HCT116 (cell line): ENCODE measurements around the gene VANGL1. TPM values are rescaled to one million over a fixed set of nuclear protein-coding genes. Genes with fewer than 3 reads are reported as not detected.

Source experiments
- ATAC-seq: fragments of 200-7000 bp; cut with Tn5 transposase; 2 replicates; pipeline ENCODE4 v1.9.1; 2020; ENCODE audit warnings: mild to moderate bottlenecking, moderate library complexity
- BruUV-seq: library from RNA; stranded (reverse); fragments of 400-500 nt; replicated peaks from 2 replicates; lab custom pipeline; 2021; lab: Mats Ljungman, UMichigan
- CTCF ChIA-PET: fragments of 300-600 bp; sonication (Branson Sonifier 250); formaldehyde crosslinking; loops from one replicate; lab custom pipeline; 2021; ENCODE audit warnings: antibody characterized with exemption; lab: Charles Lee
- POLR2A ChIA-PET: fragments of 300-600, 350-600 bp; sonication (Branson Sonifier 250); formaldehyde crosslinking; loops from one replicate; lab custom pipeline; 2021; ENCODE audit warnings: antibody characterized with exemption; lab: Charles Lee
- RAD21 ChIA-PET, 2 experiments: fragments of 300-600 bp; sonication (Branson Sonifier 250); formaldehyde crosslinking; loops; one replicate each; lab custom pipeline; 2023; ENCODE audit warnings: low total read pairs in 2 of 2; ENCODE audit not compliant: uncharacterized antibody in 2 of 2, unreplicated experiment in 2 of 2, low non-redundant PET in 1 of 2; lab: Charles Lee
- DNase-seq: peaks from one replicate; pipeline ENCODE4 v3.0.0-alpha.2; 2010; ENCODE audit warnings: low read depth, low spot score
- H2AFZ ChIP-seq: fragments of 200-600 bp; shearing (Covaris generic), sonication (generic); 2 replicates; pipeline ENCODE4 v1.6.1; 2017; ENCODE audit warnings: low read depth, mixed run types, mixed read lengths, antibody characterized with exemption, low read length; ENCODE audit not compliant: poor library complexity, severe bottlenecking
- H3K27ac ChIP-seq: 2 replicates; pipeline ENCODE4 v1.5.1; 2012; ENCODE audit warnings: low read depth, low read length
- H3K27me3 ChIP-seq: fragments of 200-600 bp; sonication (generic); 2 replicates; pipeline ENCODE4 v1.6.1; 2016; ENCODE audit warnings: mixed run types, low read length, mixed read lengths; ENCODE audit not compliant: insufficient read depth
- H3K36me3 ChIP-seq, 2 experiments: fragments of 200-500 bp in 1 of 2; fragments of 200-600 bp in 1 of 2; sonication (Bioruptor generic) in 1 of 2; sonication (generic) in 1 of 2; 2 replicates each; pipeline versions ENCODE4 v1.5.1 to v1.6.1; 2014 to 2016; ENCODE audit warnings: low read length in 2 of 2, inconsistent platforms in 1 of 2, mixed read lengths in 1 of 2, mixed run types in 1 of 2; ENCODE audit not compliant: insufficient read depth in 2 of 2, control insufficient read depth in 1 of 2
- H3K4me1 ChIP-seq, 2 experiments: fragments of 200-600 bp in 1 of 2; sonication (generic) in 1 of 2; 2 replicates each; pipeline versions ENCODE4 v1.5.1 to v1.6.1; 2012 to 2017; ENCODE audit warnings: low read length in 2 of 2, inconsistent platforms in 1 of 2, mild to moderate bottlenecking in 1 of 2, mixed read lengths in 1 of 2, mixed run types in 1 of 2, moderate library complexity in 1 of 2; ENCODE audit not compliant: insufficient read depth in 2 of 2, control insufficient read depth in 1 of 2
- H3K4me2 ChIP-seq: fragments of 200-600 bp; sonication (generic); 2 replicates; pipeline ENCODE4 v1.6.1; 2017; ENCODE audit warnings: mixed run types, low read length, mixed read lengths
- H3K4me3 ChIP-seq, 2 experiments: fragments of 200-600 bp in 1 of 2; sonication (generic) in 1 of 2; replicated peaks in 1 of 2; 2 replicates each; pipeline ENCODE4 v1.5.1; 2011 to 2016; ENCODE audit warnings: low read length in 2 of 2, control low read depth in 1 of 2, low read depth in 1 of 2, mild to moderate bottlenecking in 1 of 2, mixed read lengths in 1 of 2, mixed run types in 1 of 2
- H3K79me2 ChIP-seq: fragments of 200-600 bp; sonication (generic); 2 replicates; pipeline ENCODE4 v1.6.1; 2017; ENCODE audit warnings: mild to moderate bottlenecking, mixed run types, low read length, moderate library complexity, mixed read lengths; ENCODE audit not compliant: insufficient read depth
- H3K9ac ChIP-seq: fragments of 200-600 bp; sonication (generic); 2 replicates; pipeline ENCODE4 v1.6.1; 2016; ENCODE audit warnings: low read length, mixed read lengths
- H3K9me2 ChIP-seq: fragments of 200-600 bp; sonication (generic), shearing (Covaris generic); 2 replicates; pipeline ENCODE4 v1.6.1; 2017; ENCODE audit warnings: mixed run types, mild to moderate bottlenecking, moderate library complexity; ENCODE audit not compliant: insufficient read depth
- H3K9me3 ChIP-seq, 2 experiments: fragments of 200-500 bp in 1 of 2; fragments of 200-600 bp in 1 of 2; sonication (Bioruptor generic) in 1 of 2; sonication (generic) in 1 of 2; 2 replicates each; pipeline ENCODE4 v1.6.1; 2014 to 2017; ENCODE audit warnings: low read length in 2 of 2, mixed read lengths in 2 of 2, inconsistent platforms in 1 of 2, low read depth in 1 of 2, mild to moderate bottlenecking in 1 of 2, mixed run types in 1 of 2, moderate library complexity in 1 of 2; ENCODE audit not compliant: control insufficient read depth in 1 of 2, insufficient read depth in 1 of 2
- H4K20me1 ChIP-seq: fragments of 200-600 bp; sonication (generic), shearing (Covaris generic); 2 replicates; pipeline ENCODE4 v1.6.1; 2017; ENCODE audit warnings: mixed run types, mild to moderate bottlenecking, moderate library complexity; ENCODE audit not compliant: insufficient read depth
- CBX3 ChIP-seq: IDR thresholded peaks from 2 replicates; pipeline ENCODE4 v1.6.1; 2012; ENCODE audit warnings: low read depth
- CEBPB ChIP-seq: IDR thresholded peaks from 2 replicates; pipeline ENCODE4 v1.6.1; 2012; ENCODE audit warnings: low read depth
- CTCF ChIP-seq, 3 experiments: fragments of 200-600 bp in 1 of 3; sonication (generic) in 1 of 3; IDR thresholded peaks in 2 of 3; conservative IDR thresholded peaks in 1 of 3; 2 replicates each; pipeline ENCODE4 v1.5.1; 2012 to 2017; ENCODE audit warnings: low read depth in 2 of 3, low read length in 2 of 3, antibody characterized with exemption in 1 of 3, borderline replicate concordance in 1 of 3, control low read depth in 1 of 3, mild to moderate bottlenecking in 1 of 3, mixed read lengths in 1 of 3, mixed run types in 1 of 3, moderate library complexity in 1 of 3; ENCODE audit not compliant: insufficient read depth in 1 of 3
- EZH2 ChIP-seq: fragments of 200-600 bp; sonication (generic); IDR thresholded peaks from 2 replicates; pipeline ENCODE4 v1.6.1; 2017; ENCODE audit warnings: antibody characterized with exemption, mixed run types
- MAX ChIP-seq: IDR thresholded peaks from 2 replicates; pipeline ENCODE4 v1.6.1; 2012
- POLR2A ChIP-seq: IDR thresholded peaks from 2 replicates; pipeline ENCODE4 v1.7.0; 2011; ENCODE audit warnings: borderline replicate concordance; ENCODE audit not compliant: insufficient read depth, insufficient read length; ENCODE audit errors: extremely low read depth
- POLR2AphosphoS5 ChIP-seq: IDR thresholded peaks from 2 replicates; pipeline ENCODE4 v1.6.1; 2011; ENCODE audit warnings: mild to moderate bottlenecking, low read depth, low read length, moderate library complexity
- RAD21 ChIP-seq: IDR thresholded peaks from 2 replicates; pipeline ENCODE4 v1.6.1; 2012; ENCODE audit warnings: low read depth, mild to moderate bottlenecking
- SIN3A ChIP-seq: IDR thresholded peaks from 2 replicates; pipeline ENCODE4 v1.6.1; 2012; ENCODE audit warnings: low read depth
- SRF ChIP-seq: IDR thresholded peaks from 2 replicates; pipeline ENCODE4 v1.6.1; 2012; ENCODE audit warnings: low read depth
- ZBTB33 ChIP-seq: IDR thresholded peaks from 2 replicates; pipeline ENCODE4 v1.6.1; 2011; ENCODE audit warnings: mild to moderate bottlenecking, low read length, moderate library complexity; ENCODE audit not compliant: insufficient replicate concordance; ENCODE audit errors: extremely low read depth
- ZFX ChIP-seq: fragments of 450-650 bp; IDR thresholded peaks from 2 replicates; pipeline ENCODE4 v1.6.1; 2017
- ZNF274 ChIP-seq: fragments of 200-500 bp; sonication (Bioruptor generic); IDR thresholded peaks from 2 replicates; pipeline ENCODE4 v1.6.1; 2014; ENCODE audit warnings: mild to moderate bottlenecking, low read depth, low read length, inconsistent platforms
- intact Hi-C: fragments of 100-400 bp; cut with micrococcal nuclease; formaldehyde crosslinking; loops from 2 replicates; pipeline ENCODE4 v1.10.0; 2022
- total RNA-seq: library from RNA; stranded (reverse); gene quantifications from one replicate; pipeline ENCODE4 v1.2.1, GENCODE V29; 2021; ENCODE audit not compliant: unreplicated experiment

The VANGL1 gene
- total RNA-seq, 1 experiment from 2014 or later = 23.5 TPM

- Histone ChIP-seq H3K4me1 (no peaks in the 10 kb centered on the region), H3K9me3 (no peaks in the 10 kb centered on the region), H2AFZ (no peak overlapping the region), H3K9ac (no peak overlapping the region), H3K4me3 (no peak overlapping the region), H3K9me2 (no peaks in the 10 kb centered on the region), H4K20me1 (no peaks in the 10 kb centered on the region), H3K27me3 (no peaks in the 10 kb centered on the region), H3K27ac (no peak overlapping the region), H3K36me3 (peaks cover 19 to 26% of the 10 kb centered on the region in 2 experiments; a peak in 3 of 4 replicates), H3K4me2 (no peak overlapping the region), H3K79me2 (peaks cover 61% of the 10 kb centered on the region)
- no peak for DNase-seq
- ChIA-PET RAD21 (no interaction called here), CTCF (no interaction called here), POLR2A (no interaction called here)
- TF ChIP-seq POLR2A (no peak), ZBTB33 (no peak), MAX (no peak), SIN3A (no peak), ZNF274 (no peak), CTCF (IDR thresholded peaks at IDR 0.05 in 2 of 3, conservative IDR thresholded peaks at IDR 0.05 in 1 of 3; ENCODE audit: borderline replicate concordance in 1 of 3, insufficient read depth in 1 of 3, low read depth in 2 of 3, low read length in 2 of 3) (no peak), RAD21 (no peak), SRF (no peak), EZH2 (no peak), POLR2AphosphoS5 (no peak), CBX3 (no peak), CEBPB (no peak), ZFX (no peak)
- BruUV-seq = no TSS peak
- ATAC-seq = no peak
- intact Hi-C loops = no loop called here
Measured at GRCh38 chr1:115655916-115656315, 14.1 kb downstream of the VANGL1 start.
